Measurements from ENCODE around the gene ALKBH6. TPM values are rescaled to one million over a fixed set of nuclear protein-coding genes. Genes with fewer than 3 reads are reported as not detected.

ALKBH6 gene
- total RNA-seq, 1 experiment from 2014 or later, result 64.6 TPM

Other genes with a start within 250 kb of the ALKBH6 start
- 1.5 and 4.2 TPM in 2 replicates for gene ARHGAP33, start 238.6 kb downstream of the ALKBH6 start, total RNA-seq (2014; rRNA removed; shearing (Covaris generic))
- not detected in 2 replicates for gene PRODH2, start 201.4 kb downstream of the ALKBH6 start, total RNA-seq (2014; rRNA removed; shearing (Covaris generic))
- not detected in 2 replicates for gene NPHS1, start 161.7 kb downstream of the ALKBH6 start, total RNA-seq (2014; rRNA removed; shearing (Covaris generic))
- gene KIRREL2, start 157.3 kb downstream of the ALKBH6 start, total RNA-seq (2014; rRNA removed; shearing (Covaris generic)), result 0.07 and 0.17 TPM in 2 replicates
- gene APLP1, start 145.6 kb downstream of the ALKBH6 start, total RNA-seq (2014; rRNA removed; shearing (Covaris generic)), result 42.4 and 51.5 TPM in 2 replicates
- 0.91 and 6.1 TPM in 2 replicates for gene NFKBID, start 113.7 kb downstream of the ALKBH6 start, total RNA-seq (2014; rRNA removed; shearing (Covaris generic))
- gene HCST, start 111.7 kb downstream of the ALKBH6 start, total RNA-seq (2014; rRNA removed; shearing (Covaris generic)), result not detected in 2 replicates
- gene TYROBP, start 105.9 kb downstream of the ALKBH6 start, total RNA-seq (2014; rRNA removed; shearing (Covaris generic)), result not detected in 2 replicates
- 3.3 and 4.6 TPM in 2 replicates for gene LRFN3, start 77.8 kb downstream of the ALKBH6 start, total RNA-seq (2014; rRNA removed; shearing (Covaris generic))
- 32.0 and 40.1 TPM in 2 replicates for gene SDHAF1, start 19.0 kb downstream of the ALKBH6 start, total RNA-seq (2014; rRNA removed; shearing (Covaris generic))
- gene SYNE4, start 5.4 kb downstream of the ALKBH6 start, total RNA-seq (2014; rRNA removed; shearing (Covaris generic)), result not detected in 2 replicates
- gene CLIP3, start 18.7 kb upstream of the ALKBH6 start, total RNA-seq (2014; rRNA removed; shearing (Covaris generic)), result 1.3 and 6.7 TPM in 2 replicates
- 4.3 and 6.8 TPM in 2 replicates for gene THAP8, start 40.1 kb upstream of the ALKBH6 start, total RNA-seq (2014; rRNA removed; shearing (Covaris generic))
- 10.8 and 19.4 TPM in 2 replicates for gene WDR62, start 40.7 kb upstream of the ALKBH6 start, total RNA-seq (2014; rRNA removed; shearing (Covaris generic))
- 0.39 TPM in 1 of 2 replicates, not detected in the other for gene OVOL3, start 96.9 kb upstream of the ALKBH6 start, total RNA-seq (2014; rRNA removed; shearing (Covaris generic))
- gene POLR2I, start 100.7 kb upstream of the ALKBH6 start, total RNA-seq (2014; rRNA removed; shearing (Covaris generic)), result 90.4 and 115 TPM in 2 replicates
- gene TBCB, start 101.3 kb upstream of the ALKBH6 start, total RNA-seq (2014; rRNA removed; shearing (Covaris generic)), result 307 and 372 TPM in 2 replicates
- 425 and 426 TPM in 2 replicates for gene CAPNS1, start 125.9 kb upstream of the ALKBH6 start, total RNA-seq (2014; rRNA removed; shearing (Covaris generic))
- not detected in 2 replicates for gene COX7A1, start 138.2 kb upstream of the ALKBH6 start, total RNA-seq (2014; rRNA removed; shearing (Covaris generic))
- gene ZNF565, start 200.5 kb upstream of the ALKBH6 start, total RNA-seq (2014; rRNA removed; shearing (Covaris generic)), result 2.2 and 3.6 TPM in 2 replicates
- 72.9 and 95.5 TPM in 2 replicates for gene ZNF146, start 200.9 kb upstream of the ALKBH6 start, total RNA-seq (2014; rRNA removed; shearing (Covaris generic))